GM19043 (cell line): Measurements from ENCODE around the gene FAM20B.
"Not testable (repeated sequence)": the region's sequence is repeated elsewhere in the genome, so short reads cannot be mapped to it uniquely, and the experiment has no call there.

Experiments
- ATAC-seq: cut with Tn5 transposase; IDR thresholded peaks from one replicate; pipeline ENCODE4 v1.9.1; 2021; ENCODE audit warnings: low read depth; ENCODE audit not compliant: unreplicated experiment

Gene FAM20B

DNA sequence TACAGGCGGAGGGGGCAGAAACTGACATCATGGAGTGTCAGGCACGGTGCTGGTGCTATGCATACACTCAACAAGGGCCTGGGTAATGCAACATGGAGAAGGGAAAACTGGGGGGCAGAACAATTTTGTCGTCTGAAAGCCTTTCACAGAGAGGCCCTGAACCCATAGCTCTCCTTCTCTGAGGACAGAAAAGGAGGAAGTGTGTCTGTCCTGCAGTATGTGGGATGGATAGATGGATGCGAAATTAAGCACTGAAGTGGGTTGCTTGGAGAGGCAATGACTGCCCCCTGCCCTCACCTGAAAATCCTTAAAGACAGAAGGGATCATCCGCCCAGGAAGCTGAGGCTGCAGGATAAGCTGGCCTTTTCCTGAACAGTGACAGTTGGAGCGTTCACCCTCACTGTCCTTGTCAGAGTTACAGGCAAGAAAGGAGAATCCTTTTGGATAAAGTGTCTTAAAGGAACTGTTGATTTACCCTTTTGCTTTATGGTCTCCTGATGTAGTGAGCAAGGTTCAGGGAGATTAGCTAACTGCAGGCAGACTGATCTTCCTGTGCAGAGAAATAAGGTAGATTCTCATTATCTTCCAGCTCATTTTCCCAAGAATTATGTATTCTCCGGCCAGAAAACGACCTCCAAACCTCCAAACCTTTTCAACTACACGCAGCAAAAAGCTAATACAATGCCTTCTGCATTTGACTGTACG is 1.6 kb upstream of the FAM20B start:
- ATAC-seq, result no peak

DNA sequence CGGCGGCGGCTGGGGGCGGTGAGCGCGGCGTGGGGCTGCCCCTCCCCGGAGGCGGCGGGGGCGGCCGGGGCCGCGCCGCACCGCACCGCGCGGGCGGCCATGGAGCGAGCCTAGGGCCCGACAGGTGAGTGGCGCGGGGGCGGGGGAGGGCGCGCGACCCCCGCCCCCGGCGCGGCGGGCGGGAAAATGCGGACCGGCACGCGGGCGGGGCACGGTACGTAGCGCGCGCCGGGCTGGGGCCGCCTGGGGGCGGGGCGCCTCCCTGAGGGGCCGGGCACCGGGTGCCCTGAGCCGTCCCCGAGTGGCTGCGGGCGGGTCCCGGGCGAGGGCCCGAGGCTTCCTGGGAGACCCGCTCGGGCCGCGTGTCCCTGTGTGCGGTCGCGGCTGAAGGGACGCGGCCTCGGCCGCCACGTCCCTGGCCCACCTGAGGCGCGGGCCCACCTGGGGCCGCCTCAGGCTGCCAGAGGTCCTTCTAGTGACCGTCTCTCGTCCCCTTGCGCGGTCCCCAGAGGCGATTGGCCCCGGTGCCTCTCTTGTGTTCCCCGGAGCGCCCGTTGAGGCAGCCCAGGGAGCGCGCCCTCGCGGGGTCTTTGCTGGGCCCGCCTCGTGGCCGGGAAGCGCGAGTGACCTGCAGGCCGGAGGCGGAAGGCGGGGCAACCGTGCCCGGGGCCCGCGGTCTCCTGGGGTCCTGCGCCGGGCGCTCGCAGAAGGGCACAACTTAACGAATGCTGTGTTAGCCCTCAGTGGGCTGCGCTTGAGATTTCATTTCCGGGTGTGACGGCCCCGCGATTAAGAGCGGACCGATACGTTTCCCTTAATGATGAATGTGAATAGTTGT is 500 bp downstream of the FAM20B start:
- ATAC-seq, result peak; percentile 53

- no peak for ATAC-seq
Observed at GRCh38 chr1:179026813-179027669, 1.3 kb downstream of the FAM20B start.

DNA sequence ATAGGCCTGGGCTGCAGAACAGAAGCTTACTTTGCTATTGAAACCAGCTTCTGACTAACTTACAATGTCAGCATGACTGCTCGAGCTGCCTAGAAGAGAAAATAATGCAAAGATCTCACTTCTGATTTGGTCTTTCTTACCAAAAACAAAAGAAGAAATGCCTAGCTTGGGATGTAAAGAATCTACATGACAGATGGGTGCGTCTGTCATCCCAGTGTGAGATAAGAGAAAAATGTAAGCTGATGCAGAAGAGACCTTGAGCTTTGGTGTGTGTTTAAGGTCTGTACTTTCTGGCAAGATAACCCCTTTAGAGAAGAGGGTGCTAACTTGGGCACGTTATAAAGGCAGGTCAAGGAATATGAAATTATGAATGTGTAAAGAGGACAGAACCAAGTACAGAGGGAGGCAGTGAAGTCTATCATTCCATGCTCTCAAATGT is 3.6 kb downstream of the FAM20B start:
- no peak for ATAC-seq

GRCh38 chr1:179030130-179030529 is 4.4 kb downstream of the FAM20B start:
- ATAC-seq, result no peak

GRCh38 chr1:179030683-179031082 is 5.0 kb downstream of the FAM20B start:
- no peak for ATAC-seq

GRCh38 chr1:179031284-179031683 is 5.6 kb downstream of the FAM20B start:
- ATAC-seq, result no peak

DNA sequence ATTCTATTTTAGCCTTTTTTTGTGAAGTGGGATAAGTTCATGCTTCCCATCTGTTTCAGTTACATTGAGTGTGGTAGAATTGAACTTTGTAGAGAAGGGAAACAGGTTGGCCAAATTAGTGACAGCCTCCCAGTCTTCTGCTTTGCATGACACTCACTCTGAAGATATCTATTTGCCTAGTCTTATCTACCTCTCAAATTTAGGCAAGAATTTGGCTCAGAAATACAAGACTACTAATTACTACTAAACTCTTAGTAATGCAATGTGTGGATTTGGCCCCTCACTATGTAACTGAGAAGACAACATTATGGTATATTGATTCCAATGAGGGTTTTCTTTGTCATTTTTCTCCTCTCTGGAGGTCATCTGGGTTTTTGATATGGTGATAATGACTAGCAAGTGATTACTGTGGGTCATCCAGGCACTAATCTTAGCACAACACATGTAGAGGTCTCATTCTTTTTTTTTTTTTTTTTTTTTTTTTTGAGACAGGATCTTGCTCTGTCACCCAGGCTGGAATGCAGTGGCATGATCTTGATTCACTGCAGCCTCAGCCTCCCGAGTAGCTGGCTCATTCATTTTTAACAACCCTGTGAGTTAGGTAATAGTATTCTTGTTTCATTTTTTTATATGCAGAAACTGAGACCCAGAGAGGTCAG is 6.3 kb downstream of the FAM20B start:
- no peak for ATAC-seq

DNA sequence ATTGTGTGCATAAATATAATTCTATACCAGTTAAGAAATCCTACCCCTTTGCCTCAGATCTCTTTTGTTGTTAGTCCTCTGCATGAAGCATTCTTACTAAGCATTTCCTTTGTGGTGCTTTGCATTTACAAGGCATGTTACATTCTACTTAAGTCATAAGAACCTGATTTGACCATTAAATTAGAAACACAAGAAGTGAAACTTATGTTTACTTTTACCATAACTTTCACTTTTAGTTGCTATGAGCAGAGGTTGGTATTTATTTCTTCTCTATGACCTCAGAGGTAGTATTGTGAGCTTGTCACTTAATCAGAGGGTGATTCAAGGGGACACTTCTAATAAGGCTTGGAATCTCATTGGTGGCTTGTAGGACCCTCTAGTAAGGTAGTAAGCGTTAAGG is 9.0 kb downstream of the FAM20B start:
- peak; percentile 75 for ATAC-seq

DNA sequence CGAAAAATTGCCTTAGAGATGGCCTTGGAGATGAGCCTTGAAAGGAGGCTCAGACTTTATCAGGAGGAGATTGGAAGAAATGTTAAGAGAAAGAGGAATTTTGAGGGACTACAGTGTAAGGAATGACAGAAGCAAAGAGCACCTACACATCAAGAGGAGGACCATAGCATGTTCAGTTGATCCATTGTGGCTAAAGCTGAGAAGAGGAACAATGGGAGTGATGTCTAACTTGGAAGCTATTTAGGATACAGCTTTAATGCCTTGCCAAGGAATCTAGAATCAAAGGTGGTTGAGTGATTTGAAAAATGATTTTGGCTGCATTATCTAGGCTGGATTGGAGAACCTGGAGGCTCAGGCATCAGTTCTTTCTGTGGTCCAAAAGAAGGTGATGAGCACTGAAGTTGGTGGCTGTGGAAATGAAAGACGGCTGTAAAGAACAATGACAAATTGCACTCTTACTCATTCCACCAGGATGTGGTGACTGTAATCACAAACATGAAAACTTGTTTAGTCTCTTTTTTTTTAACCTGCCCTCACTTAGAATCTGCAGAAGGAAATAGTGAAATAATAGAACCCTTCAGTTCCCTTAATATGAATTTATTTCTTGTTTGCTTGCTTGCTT is 11.3 kb downstream of the FAM20B start:
- peak; percentile 44 for ATAC-seq

DNA sequence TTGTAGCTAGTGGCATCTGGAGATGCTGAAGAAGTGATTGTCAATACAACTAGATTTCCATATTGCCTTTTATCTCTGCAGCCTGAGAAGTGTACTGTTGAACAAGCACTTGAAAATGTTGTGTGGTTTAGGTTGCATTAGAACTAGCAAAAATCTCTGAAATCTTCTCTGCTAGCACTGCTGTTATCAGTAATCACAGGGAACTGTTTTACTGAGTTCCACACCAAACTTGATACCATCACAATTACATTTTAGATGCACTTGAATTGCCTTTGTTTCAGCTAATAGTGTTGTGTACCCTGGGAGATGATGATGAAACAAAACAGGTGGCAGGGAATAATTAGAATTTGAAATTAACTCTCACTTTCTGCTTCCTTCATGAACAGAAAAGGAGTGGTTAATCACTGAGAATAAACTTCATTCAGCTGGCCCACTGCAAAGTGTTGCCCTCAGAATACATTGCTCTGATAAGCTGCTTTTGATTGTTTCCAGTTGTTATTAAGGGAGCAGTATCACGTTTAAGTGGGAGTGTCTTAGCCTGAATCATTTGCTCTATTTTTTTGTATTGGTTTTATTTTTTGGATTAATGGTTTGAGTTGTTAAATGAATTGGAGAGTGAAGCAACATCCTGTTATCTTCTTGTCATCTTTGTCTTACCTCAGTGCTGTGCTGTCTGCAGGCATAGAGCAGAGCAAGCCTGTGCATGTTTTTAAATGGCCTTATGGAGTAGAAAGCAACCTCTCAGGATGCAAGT is 13.0 kb downstream of the FAM20B start:
- ATAC-seq, result no peak

- ATAC-seq, result not testable (repeated sequence)
Observed at GRCh38 chr1:179039502-179040174, 13.9 kb downstream of the FAM20B start.

- not testable (repeated sequence) for ATAC-seq
Observed at GRCh38 chr1:179040175-179040551, 14.5 kb downstream of the FAM20B start.

- ATAC-seq, result no peak
Observed at GRCh38 chr1:179042087-179042486, 16.4 kb downstream of the FAM20B start.

- ATAC-seq, result no peak
Observed at GRCh38 chr1:179042700-179043099, 17.0 kb downstream of the FAM20B start.

- no peak for ATAC-seq
Observed at GRCh38 chr1:179043266-179043665, 17.6 kb downstream of the FAM20B start.

DNA sequence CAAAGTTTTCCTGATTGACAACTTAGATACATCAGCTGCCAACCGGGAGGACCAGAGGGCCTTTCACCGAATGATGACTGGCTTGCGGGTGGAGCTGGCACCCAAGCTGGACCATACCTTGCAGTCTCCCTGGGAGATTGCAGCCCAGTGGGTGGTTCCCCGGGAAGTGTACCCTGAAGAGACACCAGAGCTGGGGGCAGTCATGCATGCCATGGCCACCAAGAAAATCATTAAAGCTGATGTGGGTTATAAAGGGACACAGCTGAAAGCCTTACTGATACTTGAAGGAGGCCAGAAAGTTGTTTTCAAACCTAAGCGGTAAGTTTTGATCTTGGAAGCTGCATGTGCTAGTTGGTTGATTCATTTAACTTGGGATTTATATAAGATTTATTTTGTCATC is 18.2 kb downstream of the FAM20B start:
- no peak for ATAC-seq

DNA sequence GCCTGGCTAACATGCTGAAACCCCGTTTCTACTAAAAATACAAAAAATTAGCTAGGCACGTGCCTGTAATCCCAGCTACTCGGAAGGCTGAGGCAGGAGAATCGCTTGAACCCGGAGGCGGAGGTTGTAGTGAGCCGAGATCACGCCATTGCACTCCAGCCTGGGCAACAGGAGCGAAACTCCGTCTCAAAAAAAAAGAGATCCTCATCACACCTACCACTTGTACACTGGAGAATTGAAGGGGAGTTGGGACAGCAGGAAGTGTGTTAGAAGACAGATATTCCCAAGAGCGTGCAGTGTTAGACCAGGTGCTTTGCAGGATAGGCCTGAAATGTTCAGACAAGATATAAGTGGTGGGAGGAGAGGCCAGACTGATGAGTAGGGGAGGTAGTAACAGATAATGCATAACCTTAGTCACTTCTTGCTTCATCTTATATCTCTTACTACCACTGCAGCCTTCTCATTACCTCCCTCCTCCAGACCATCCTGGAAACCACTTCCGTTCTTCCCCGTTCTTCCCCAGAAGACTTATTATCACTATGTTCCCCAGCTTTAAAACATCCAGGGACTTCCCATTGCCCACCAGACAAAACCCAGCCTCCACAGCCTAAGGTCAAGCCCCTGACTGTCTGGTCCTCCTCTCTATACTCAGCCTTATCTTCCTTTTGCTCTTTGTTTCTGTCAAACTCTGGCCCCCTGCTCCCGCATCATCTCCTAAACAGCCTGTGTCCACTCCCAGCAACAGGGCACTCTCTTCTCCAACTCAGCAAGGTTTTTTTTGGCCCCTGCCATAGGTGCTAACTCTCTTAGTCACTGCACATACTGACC is 21.3 kb downstream of the FAM20B start:
- no peak for ATAC-seq
